Thymus (tissue), 11 donors: Measurements from ENCODE around the gene GLRX. TPM values are rescaled to one million over a fixed set of nuclear protein-coding genes. Genes with fewer than 3 reads are reported as not detected.

ENCODE experiments used
- DNase-seq, 9 donors: peaks; one replicate each; pipeline ENCODE4 v3.0.0-alpha.2; 2013; ENCODE audit warnings: low spot score in 9 of 9, low read depth in 6 of 9, missing footprints in 1 of 9
- H3K27ac ChIP-seq, 2 donors: one replicate each; pipeline ENCODE4 v1.5.1; 2013; ENCODE audit warnings: control low read depth in 1 of 2, low read depth in 1 of 2, low read length in 1 of 2, mild to moderate bottlenecking in 1 of 2, moderate library complexity in 1 of 2
- H3K27me3 ChIP-seq, 2 donors: one replicate each; pipeline ENCODE4 v1.5.1; 2013; ENCODE audit warnings: low read length in 1 of 2; ENCODE audit not compliant: control insufficient read depth in 2 of 2, insufficient read depth in 1 of 2
- H3K36me3 ChIP-seq, 2 donors: one replicate each; pipeline ENCODE4 v1.5.1; 2013; ENCODE audit warnings: low read length in 1 of 2, mild to moderate bottlenecking in 1 of 2, moderate library complexity in 1 of 2; ENCODE audit not compliant: control insufficient read depth in 2 of 2, insufficient read depth in 2 of 2
- H3K4me1 ChIP-seq, 2 donors: one replicate each; pipeline ENCODE4 v1.5.1; 2013; ENCODE audit warnings: low read length in 2 of 2; ENCODE audit not compliant: control insufficient read depth in 2 of 2, insufficient read depth in 2 of 2
- H3K4me3 ChIP-seq, 2 donors: one replicate each; pipeline ENCODE4 v1.5.1; 2013; ENCODE audit warnings: low read length in 2 of 2, control low read depth in 1 of 2, mild to moderate bottlenecking in 1 of 2
- H3K9me3 ChIP-seq, 2 donors: one replicate each; pipeline ENCODE4 v1.5.1; 2013; ENCODE audit warnings: low read length in 1 of 2, mild to moderate bottlenecking in 1 of 2; ENCODE audit not compliant: control insufficient read depth in 2 of 2, insufficient read depth in 1 of 2
- WGBS: extraction: QIAGEN DNeasy Blood & Tissue Kit; methylation state at CpG from one replicate; pipeline ENCODE4 v1.1.7; 2013; 5-methylcytosine and 5-hydroxymethylcytosine counted together
- polyA plus RNA-seq: library from polyadenylated mRNA; stranded (reverse); fragments of 200-250 nt; gene quantifications from one replicate; pipeline ENCODE4 v1.2.3, GENCODE V29; 2013
- total RNA-seq: library from RNA; stranded (reverse); fragments of 120-200 nt; gene quantifications from one replicate; pipeline ENCODE4 v1.2.4, GENCODE V29; 2013
- donor health status: healthy.

Gene GLRX
- total and polyA plus RNA-seq, 2 donors: 52.4 to 119 TPM

- Histone ChIP-seq H3K4me1 (peaks cover 0 to 7% of the 10 kb centered on the region in 2 donors), H3K9me3 (no peaks in the 10 kb centered on the region), H3K27me3 (no peaks in the 10 kb centered on the region), H3K27ac (no peak overlapping the region), H3K4me3 (no peak overlapping the region), H3K36me3 (peaks cover 0 to 3% of the 10 kb centered on the region in 2 donors)
- DNase-seq: no peak
- 94% methylated on average over 8 of the region's 8 CpGs for WGBS
These were observed 51.5 kb downstream of the GLRX start for GRCh38 chr5:95770830-95771708.

GRCh38 chr5:95768731-95769130, 53.8 kb downstream of the GLRX start:
- Histone ChIP-seq H3K4me1 (peaks cover 0 to 7% of the 10 kb centered on the region in 2 donors), H3K9me3 (no peaks in the 10 kb centered on the region), H3K36me3 (peaks cover 0 to 3% of the 10 kb centered on the region in 2 donors), H3K4me3 (no peak overlapping the region), H3K27ac (no peak overlapping the region), H3K27me3 (no peaks in the 10 kb centered on the region)
- DNase-seq: no peak
- WGBS: 98% methylated on average over 9 of the region's 9 CpGs

GRCh38 chr5:95763941-95764340, 58.6 kb downstream of the GLRX start:
- Histone ChIP-seq H3K9me3 (no peaks in the 10 kb centered on the region), H3K4me1 (peaks cover 9 to 22% of the 10 kb centered on the region in 2 donors), H3K27ac (no peak overlapping the region), H3K27me3 (no peaks in the 10 kb centered on the region), H3K4me3 (no peak overlapping the region), H3K36me3 (no peaks in the 10 kb centered on the region)
- WGBS: 99% methylated on average over 6 of the region's 6 CpGs
- DNase-seq: no peak

Other genes starting within 250 kb of the GLRX start
- gene GPR150, start 202.6 kb downstream of the GLRX start, total RNA-seq: 0.19 TPM
- 0.89 TPM for gene GPR150, start 202.6 kb downstream of the GLRX start, polyA plus RNA-seq
- gene RFESD, start 175.9 kb downstream of the GLRX start, total RNA-seq: 10.9 TPM
- gene RFESD, start 175.9 kb downstream of the GLRX start, polyA plus RNA-seq: 6.6 TPM
- 0.19 TPM for gene SPATA9, start 139.7 kb downstream of the GLRX start, total RNA-seq
- gene SPATA9, start 139.7 kb downstream of the GLRX start, polyA plus RNA-seq: 0.68 TPM
- 33.4 TPM for gene RHOBTB3, start 91.4 kb downstream of the GLRX start, total RNA-seq
- gene RHOBTB3, start 91.4 kb downstream of the GLRX start, polyA plus RNA-seq: 18.1 TPM
- 9.3 TPM for gene ELL2, start 139.1 kb upstream of the GLRX start, total RNA-seq
- gene ELL2, start 139.1 kb upstream of the GLRX start, polyA plus RNA-seq: 22.5 TPM